CD4-positive, alpha-beta T cell treated with Interleukin-4 for 1 hour (primary cell): ENCODE measurements around the gene NACA2.
"Not testable (repeated sequence)": the region's sequence is repeated elsewhere in the genome, so short reads cannot be mapped to it uniquely, and the experiment has no call there.

Experiments
- DNase-seq, 2 donors: peaks; one replicate each; pipeline ENCODE4 v3.0.0-alpha.2; 2020 to 2022

The NACA2 gene

GRCh38 chr17:61591018-61591417 is at the start of gene NACA2:
TSS of gene NACA2 (minus strand) at chr17:61591219. CDS start at chr17:61591180, 39 bp downstream.
- no peak for DNase-seq

- DNase-seq = no peak
These were observed 48.8 kb upstream of the NACA2 start for GRCh38 chr17:61639818-61640217.

- DNase-seq = no peak
These were observed 47.1 kb upstream of the NACA2 start for GRCh38 chr17:61638087-61638486.

- DNase-seq = peak; percentile 48 to 64
These were observed 45.0 kb upstream of the NACA2 start for GRCh38 chr17:61635913-61636432.

- no peak for DNase-seq
These were observed 44.0 kb upstream of the NACA2 start for GRCh38 chr17:61634942-61635538.

GRCh38 chr17:61634011-61634539 is 43.1 kb upstream of the NACA2 start:
- no peak for DNase-seq

GRCh38 chr17:61632826-61633225 is 41.8 kb upstream of the NACA2 start:
- no peak for DNase-seq

GRCh38 chr17:61631800-61632199 is 40.8 kb upstream of the NACA2 start:
- DNase-seq = no peak

GRCh38 chr17:61628158-61628557 is 37.1 kb upstream of the NACA2 start:
- DNase-seq = not testable (repeated sequence)

- DNase-seq = no peak
These were observed 36.6 kb upstream of the NACA2 start for GRCh38 chr17:61627658-61628057.

GRCh38 chr17:61627125-61627524 is 36.1 kb upstream of the NACA2 start:
- DNase-seq = no peak

GRCh38 chr17:61625564-61625963 is 34.5 kb upstream of the NACA2 start:
- no peak for DNase-seq

GRCh38 chr17:61624951-61625350 is 33.9 kb upstream of the NACA2 start:
- DNase-seq = no peak

GRCh38 chr17:61621317-61621716 is 30.3 kb upstream of the NACA2 start:
- DNase-seq = no peak

GRCh38 chr17:61619953-61620352 is 28.9 kb upstream of the NACA2 start:
- DNase-seq = no peak

GRCh38 chr17:61619493-61619892 is 28.5 kb upstream of the NACA2 start:
- no peak for DNase-seq

GRCh38 chr17:61618950-61619349 is 27.9 kb upstream of the NACA2 start:
- no peak for DNase-seq

- DNase-seq = no peak
These were observed 26.3 kb upstream of the NACA2 start for GRCh38 chr17:61617330-61617729.

GRCh38 chr17:61616783-61617182 is 25.8 kb upstream of the NACA2 start:
- no peak for DNase-seq

- no peak for DNase-seq
These were observed 23.2 kb upstream of the NACA2 start for GRCh38 chr17:61614219-61614618.

GRCh38 chr17:61611323-61611722 is 20.3 kb upstream of the NACA2 start:
- DNase-seq = no peak

- no peak for DNase-seq
These were observed 14.7 kb upstream of the NACA2 start for GRCh38 chr17:61605692-61606091.

- DNase-seq = no peak
These were observed 10.3 kb upstream of the NACA2 start for GRCh38 chr17:61601297-61601696.

- DNase-seq = no peak
These were observed 9.6 kb upstream of the NACA2 start for GRCh38 chr17:61600621-61601020.

- no peak for DNase-seq
These were observed 8.6 kb upstream of the NACA2 start for GRCh38 chr17:61599608-61600007.
